Mesothelial cell of epicardium (in vitro differentiated cells): ENCODE results near the gene NDUFV3. TPM values are rescaled to one million over a fixed set of nuclear protein-coding genes. Genes with fewer than 3 reads are reported as not detected.
"Not testable (repeated sequence)": the region's sequence is repeated elsewhere in the genome, so short reads cannot be mapped to it uniquely, and the experiment has no call there.

Source experiments
- DNase-seq, 2 experiments: peaks; one replicate each; pipeline ENCODE4 v3.0.0; 2021; ENCODE audit warnings: low spot score in 2 of 2; ENCODE audit not compliant: unreplicated experiment in 2 of 2
- H3K27ac Mint-ChIP-seq: 2 replicates; pipeline ENCODE4 v1.8.0; 2021; ENCODE audit warnings: mixed read lengths
- H3K27me3 Mint-ChIP-seq: 2 replicates; pipeline ENCODE4 v1.8.0; 2021; ENCODE audit warnings: low read depth, mixed read lengths
- H3K36me3 Mint-ChIP-seq: 2 replicates; pipeline ENCODE4 v1.8.0; 2021; ENCODE audit warnings: mixed read lengths
- H3K4me1 Mint-ChIP-seq: 2 replicates; pipeline ENCODE4 v1.8.0; 2021; ENCODE audit warnings: mixed read lengths
- H3K4me3 Mint-ChIP-seq: 2 replicates; pipeline ENCODE4 v1.8.0; 2021; ENCODE audit warnings: mild to moderate bottlenecking, moderate library complexity, mixed read lengths
- H3K9me3 Mint-ChIP-seq: 2 replicates; pipeline ENCODE4 v1.8.0; 2021; ENCODE audit warnings: mixed read lengths
- microRNA-seq: library from miRNA; unstranded; fragments of <30 nt; microRNA quantifications from one replicate; pipeline ENCODE4 v1.2.0, GENCODE V29; 2021; ENCODE audit warnings: inconsistent platforms, mixed read lengths
- total RNA-seq: library from RNA; stranded (reverse); gene quantifications from 3 replicates; pipeline ENCODE4 v1.2.1, GENCODE V29; 2021
- TF ChIP-seq, protein P1 (sequence below): fragments of 200-600 bp; sonication (generic); IDR thresholded peaks from one replicate; pipeline ENCODE4 v1.5.0; 2021; ENCODE audit warnings: antibody characterized with exemption; ENCODE audit not compliant: unreplicated experiment

NDUFV3 gene
- total RNA-seq, 1 donor from 2014 or later = 34.4 TPM

DNA sequence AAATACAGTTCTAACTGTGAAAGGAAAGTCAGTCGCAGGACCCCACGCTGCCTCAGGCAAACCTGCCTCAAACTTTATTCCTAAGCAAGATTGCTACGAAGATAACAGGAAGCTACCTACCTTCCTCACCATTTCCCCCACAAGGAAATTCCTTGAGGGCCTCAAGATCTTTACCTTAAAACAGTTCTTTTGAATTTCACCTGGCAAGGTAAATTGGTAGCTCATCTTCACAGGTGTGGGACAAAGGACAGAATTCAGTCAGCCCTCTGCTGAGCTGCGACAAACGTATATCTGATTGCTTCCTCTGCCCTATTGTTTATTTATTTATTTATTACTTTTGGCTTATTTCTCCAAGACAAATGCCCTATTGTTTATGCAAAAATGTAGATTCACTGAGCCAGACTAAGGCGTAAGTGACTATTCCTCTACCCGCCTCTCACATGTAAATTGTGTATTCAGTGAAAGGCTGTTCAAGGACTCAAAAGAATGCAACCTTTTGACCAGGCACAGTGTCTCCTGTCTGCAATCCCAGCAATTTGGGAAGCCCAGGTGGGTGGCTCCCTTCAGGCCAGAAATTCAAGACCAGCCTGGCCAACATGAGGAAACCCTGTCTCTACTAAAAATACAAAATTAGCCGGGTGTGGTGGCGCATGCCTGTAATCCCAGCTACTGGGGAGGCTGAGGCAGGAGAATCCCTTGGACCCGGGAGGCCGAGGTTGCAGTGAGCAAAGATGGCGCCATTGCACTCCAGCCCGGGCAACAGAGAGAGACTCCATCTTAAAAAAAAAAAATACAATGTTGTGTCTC lies 63.9 kb downstream of the NDUFV3 start:
- Mint-ChIP-seq H3K27me3 (no peaks in the 10 kb centered on the region), H3K36me3 (no peaks in the 10 kb centered on the region), H3K9me3 (peaks cover 8% of the 10 kb centered on the region), H3K27ac (peak overlapping the region; percentile 89), H3K4me1 (peaks cover 33% of the 10 kb centered on the region), H3K4me3 (no peak overlapping the region)
- TF ChIP-seq, protein P1, sequence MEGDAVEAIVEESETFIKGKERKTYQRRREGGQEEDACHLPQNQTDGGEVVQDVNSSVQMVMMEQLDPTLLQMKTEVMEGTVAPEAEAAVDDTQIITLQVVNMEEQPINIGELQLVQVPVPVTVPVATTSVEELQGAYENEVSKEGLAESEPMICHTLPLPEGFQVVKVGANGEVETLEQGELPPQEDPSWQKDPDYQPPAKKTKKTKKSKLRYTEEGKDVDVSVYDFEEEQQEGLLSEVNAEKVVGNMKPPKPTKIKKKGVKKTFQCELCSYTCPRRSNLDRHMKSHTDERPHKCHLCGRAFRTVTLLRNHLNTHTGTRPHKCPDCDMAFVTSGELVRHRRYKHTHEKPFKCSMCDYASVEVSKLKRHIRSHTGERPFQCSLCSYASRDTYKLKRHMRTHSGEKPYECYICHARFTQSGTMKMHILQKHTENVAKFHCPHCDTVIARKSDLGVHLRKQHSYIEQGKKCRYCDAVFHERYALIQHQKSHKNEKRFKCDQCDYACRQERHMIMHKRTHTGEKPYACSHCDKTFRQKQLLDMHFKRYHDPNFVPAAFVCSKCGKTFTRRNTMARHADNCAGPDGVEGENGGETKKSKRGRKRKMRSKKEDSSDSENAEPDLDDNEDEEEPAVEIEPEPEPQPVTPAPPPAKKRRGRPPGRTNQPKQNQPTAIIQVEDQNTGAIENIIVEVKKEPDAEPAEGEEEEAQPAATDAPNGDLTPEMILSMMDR = no peak
- DNase-seq = no peak

DNA sequence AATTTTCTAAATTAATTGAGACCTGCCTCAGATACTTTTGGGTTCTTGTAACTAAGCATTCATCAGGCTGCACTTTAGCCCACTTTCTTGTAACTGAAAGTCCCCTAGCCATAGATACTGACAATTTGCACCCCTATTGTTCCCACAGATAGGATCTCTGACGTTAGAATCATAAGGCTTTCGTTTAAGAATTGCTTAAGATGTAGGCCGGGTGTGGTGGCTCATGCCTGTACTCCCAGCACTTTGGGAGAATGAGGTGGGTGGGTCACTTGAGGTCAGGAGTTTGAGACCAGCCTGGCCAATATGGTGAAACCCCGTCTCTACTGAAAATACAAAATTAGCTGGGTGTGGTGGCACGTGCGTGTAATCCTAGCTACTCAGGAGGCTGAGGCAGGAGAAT lies 65.0 kb downstream of the NDUFV3 start:
- H3K27me3 Mint-ChIP-seq, H3K4me3 Mint-ChIP-seq, H3K36me3 Mint-ChIP-seq, H3K9me3 Mint-ChIP-seq, DNase-seq: not testable (repeated sequence)
- Mint-ChIP-seq H3K27ac (peak overlapping the region; percentile 85), H3K4me1 (peaks cover 41% of the 10 kb centered on the region)

DNA sequence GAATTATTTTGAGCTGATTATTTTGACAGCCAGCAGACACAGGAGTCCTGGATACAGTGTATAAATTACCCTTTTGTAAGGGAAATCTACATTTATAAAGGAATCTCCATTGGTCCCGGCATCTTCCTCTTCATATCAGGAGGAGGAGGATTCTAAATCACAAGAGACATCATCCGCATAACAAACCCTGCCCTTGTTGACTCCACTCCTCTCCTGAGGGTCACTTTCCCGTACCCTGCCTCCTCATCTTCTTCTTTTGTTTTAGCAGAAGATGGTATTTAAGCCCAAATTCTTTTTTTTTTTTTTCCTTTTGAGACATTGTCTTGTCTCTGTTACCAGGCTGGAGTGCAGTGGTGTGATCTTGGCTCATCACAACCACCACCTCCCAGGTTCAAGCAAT lies 66.6 kb downstream of the NDUFV3 start:
- TF ChIP-seq, protein P1 = no peak
- no peak for DNase-seq
- Mint-ChIP-seq H3K4me1 (peaks cover 52% of the 10 kb centered on the region), H3K4me3 (no peak overlapping the region), H3K27me3 (no peaks in the 10 kb centered on the region), H3K36me3 (no peaks in the 10 kb centered on the region), H3K27ac (peak overlapping the region; percentile 34), H3K9me3 (peaks cover under 1% of the 10 kb centered on the region)

DNA sequence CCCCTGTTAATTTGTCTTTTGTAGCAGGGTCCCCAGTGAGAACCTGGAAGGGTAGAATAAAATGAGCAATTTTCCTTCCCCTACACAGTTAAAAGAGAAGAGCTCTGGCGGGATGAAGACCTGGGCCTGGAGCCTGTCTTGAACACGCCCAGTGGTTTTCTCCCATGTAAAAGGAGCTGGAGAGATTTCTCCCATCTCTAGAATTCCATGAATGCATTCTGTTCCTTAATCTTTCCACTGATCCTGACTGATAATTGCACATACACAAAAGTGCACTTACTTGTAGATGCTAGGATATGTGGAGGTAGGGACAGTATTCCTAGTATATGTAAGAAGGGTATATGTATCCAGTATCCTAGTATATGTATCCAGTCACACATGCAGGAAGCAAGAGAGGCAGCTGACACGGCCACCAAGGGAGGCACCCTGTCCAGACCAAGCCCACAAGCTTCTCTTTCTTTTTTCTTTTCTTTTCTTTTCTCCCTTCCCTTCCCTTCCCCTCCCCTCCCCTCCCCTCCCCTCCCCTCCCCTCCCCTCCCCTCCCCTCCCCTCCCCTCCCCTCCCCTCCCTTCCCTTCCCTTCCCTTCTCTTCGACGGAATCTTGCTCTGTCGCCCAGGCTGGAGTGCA lies 69.4 kb downstream of the NDUFV3 start:
- H3K27me3 Mint-ChIP-seq = no peaks in the 10 kb centered on the region
- H3K27ac Mint-ChIP-seq = peak overlapping the region; percentile 90
- no peaks in the 10 kb centered on the region for H3K36me3 Mint-ChIP-seq
- no peak for DNase-seq
- peaks cover 31% of the 10 kb centered on the region for H3K4me1 Mint-ChIP-seq
- H3K9me3 Mint-ChIP-seq = no peaks in the 10 kb centered on the region
- TF ChIP-seq, protein P1 = no peak
- no peak overlapping the region for H3K4me3 Mint-ChIP-seq

Small RNA genes within 50 kb of the gene (microRNA-seq; reads per million reads assigned to microRNA genes)
- not detected for gene MIR5692B

Other genes with a start within 250 kb of the NDUFV3 start
- 26.1 to 27.4 TPM (median 26.5 TPM) in 3 replicates for gene PDE9A, start 239.7 kb upstream of the NDUFV3 start, total RNA-seq
- 19.9 to 21.7 TPM (median 19.9 TPM) in 3 replicates for gene WDR4, start 13.8 kb upstream of the NDUFV3 start, total RNA-seq
- 2.9 to 4.5 TPM (median 4.5 TPM) in 3 replicates for gene ERVH48-1, start 32.3 kb downstream of the NDUFV3 start, total RNA-seq
- 31.9 to 33.9 TPM (median 32.8 TPM) in 3 replicates for gene PKNOX1, start 81.3 kb downstream of the NDUFV3 start, total RNA-seq
- gene CBS, start 182.5 kb downstream of the NDUFV3 start, total RNA-seq = 30.2 to 32.1 TPM (median 31.4 TPM) in 3 replicates
- gene U2AF1, start 214.3 kb downstream of the NDUFV3 start, total RNA-seq = 44.4 to 62.1 TPM (median 53.1 TPM) in 3 replicates